GM12873 (cell line): ENCODE data around the gene IL22RA1.

ENCODE experiments used
- TF ChIP-seq, protein P1 (sequence below): IDR thresholded peaks from 2 replicates; pipeline ENCODE4 v1.5.1; 2012; ENCODE audit warnings: low read depth, mild to moderate bottlenecking, moderate library complexity, low read length, control low read depth; ENCODE audit not compliant: insufficient read depth; ENCODE audit errors: missing control alignments

IL22RA1 gene, protein sequence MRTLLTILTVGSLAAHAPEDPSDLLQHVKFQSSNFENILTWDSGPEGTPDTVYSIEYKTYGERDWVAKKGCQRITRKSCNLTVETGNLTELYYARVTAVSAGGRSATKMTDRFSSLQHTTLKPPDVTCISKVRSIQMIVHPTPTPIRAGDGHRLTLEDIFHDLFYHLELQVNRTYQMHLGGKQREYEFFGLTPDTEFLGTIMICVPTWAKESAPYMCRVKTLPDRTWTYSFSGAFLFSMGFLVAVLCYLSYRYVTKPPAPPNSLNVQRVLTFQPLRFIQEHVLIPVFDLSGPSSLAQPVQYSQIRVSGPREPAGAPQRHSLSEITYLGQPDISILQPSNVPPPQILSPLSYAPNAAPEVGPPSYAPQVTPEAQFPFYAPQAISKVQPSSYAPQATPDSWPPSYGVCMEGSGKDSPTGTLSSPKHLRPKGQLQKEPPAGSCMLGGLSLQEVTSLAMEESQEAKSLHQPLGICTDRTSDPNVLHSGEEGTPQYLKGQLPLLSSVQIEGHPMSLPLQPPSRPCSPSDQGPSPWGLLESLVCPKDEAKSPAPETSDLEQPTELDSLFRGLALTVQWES

DNA sequence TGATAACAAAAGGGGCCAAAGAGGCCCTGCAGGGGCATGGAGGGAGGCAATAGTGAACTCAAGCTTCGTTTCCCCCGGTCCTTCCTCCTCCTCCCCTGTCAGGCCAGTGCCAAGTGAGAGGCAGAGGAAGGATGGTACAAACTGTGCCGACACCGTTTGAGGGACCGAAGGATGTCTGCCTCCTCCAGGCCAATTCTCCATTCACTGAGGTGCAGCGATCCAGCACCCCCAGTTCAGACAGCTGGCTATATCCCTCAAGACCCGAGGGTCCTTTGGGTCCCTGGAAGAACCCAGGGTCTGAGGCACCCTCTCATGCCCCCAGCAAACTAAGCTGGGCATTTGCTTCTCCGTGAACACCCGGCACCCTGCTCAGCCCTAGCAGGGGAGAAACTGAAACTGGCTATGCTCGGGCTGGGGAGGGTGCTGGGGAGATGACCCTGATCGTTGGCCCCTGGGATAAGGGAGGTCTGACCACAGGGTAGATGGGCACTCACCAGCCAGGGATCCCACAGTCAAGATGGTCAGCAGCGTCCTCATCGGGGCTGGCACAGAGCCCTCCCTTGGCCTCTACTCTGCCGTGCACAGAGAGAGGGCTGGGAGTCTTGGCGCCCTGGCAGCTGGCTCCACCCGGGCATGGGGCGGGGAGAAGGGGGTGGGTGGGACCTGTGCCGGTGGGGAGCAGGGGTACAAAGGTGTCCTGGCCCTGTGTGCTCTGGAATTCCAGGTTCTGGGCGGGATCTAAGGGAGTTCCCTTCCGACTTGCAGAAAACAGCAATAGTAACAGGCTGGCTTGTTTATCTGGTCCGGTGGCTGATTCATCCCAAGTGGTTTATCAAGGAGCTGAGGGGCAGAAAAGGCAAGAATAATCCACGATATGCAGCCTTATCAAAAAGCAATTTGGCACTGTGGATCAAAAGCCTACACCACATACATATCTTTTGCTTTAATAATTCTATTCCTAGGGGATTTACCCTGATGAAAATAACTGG is at the start of gene IL22RA1:
TSS of gene IL22RA1 (minus strand) at position 595 of the 989 bp plus-strand sequence. CDS start at position 537, 58 bp downstream.
- TF ChIP-seq, protein P1, sequence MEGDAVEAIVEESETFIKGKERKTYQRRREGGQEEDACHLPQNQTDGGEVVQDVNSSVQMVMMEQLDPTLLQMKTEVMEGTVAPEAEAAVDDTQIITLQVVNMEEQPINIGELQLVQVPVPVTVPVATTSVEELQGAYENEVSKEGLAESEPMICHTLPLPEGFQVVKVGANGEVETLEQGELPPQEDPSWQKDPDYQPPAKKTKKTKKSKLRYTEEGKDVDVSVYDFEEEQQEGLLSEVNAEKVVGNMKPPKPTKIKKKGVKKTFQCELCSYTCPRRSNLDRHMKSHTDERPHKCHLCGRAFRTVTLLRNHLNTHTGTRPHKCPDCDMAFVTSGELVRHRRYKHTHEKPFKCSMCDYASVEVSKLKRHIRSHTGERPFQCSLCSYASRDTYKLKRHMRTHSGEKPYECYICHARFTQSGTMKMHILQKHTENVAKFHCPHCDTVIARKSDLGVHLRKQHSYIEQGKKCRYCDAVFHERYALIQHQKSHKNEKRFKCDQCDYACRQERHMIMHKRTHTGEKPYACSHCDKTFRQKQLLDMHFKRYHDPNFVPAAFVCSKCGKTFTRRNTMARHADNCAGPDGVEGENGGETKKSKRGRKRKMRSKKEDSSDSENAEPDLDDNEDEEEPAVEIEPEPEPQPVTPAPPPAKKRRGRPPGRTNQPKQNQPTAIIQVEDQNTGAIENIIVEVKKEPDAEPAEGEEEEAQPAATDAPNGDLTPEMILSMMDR = no peak

DNA sequence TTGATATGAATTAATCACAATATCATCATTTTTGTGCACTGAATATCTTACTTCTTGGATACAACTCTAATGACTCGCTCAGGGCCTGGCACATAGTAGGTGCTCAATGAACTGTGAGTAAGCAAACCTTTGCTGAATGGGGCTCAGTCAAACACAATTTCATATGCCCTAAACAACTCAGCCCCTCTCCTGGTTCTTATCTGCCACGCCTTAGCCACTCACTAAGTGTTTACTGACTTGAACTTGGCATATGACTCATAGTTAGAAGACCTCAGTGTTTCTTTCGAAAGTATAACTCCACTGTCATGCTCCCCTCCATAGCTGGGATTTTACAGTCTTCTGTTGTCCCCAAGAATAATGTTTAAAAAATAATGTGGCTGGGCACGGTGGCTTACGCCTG is 48.9 kb upstream of the IL22RA1 start:
- TF ChIP-seq, protein P1 = no peak

DNA sequence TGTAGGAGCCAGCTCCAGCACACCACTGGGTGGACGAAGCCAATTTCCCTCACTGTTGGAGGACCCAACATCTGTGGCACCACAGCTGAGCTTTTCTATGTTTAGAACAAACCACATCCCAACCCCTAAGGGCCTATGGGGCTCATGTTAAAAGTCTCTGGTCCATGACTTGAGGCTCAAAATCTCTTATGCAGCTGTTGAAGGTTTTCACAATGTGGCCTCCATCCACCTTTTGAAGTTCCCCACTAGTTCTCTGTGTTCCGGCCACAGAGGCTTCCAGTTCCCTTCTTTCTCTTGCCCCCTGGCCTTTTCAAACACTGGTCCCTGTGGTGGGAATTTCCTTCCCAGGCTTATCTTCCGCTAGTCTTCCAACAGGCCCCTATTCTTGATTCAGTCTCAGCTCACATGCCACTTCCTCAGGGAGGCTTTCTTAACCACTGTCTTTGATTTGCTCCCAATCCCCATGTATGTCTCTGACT is 48.1 kb upstream of the IL22RA1 start:
- TF ChIP-seq, protein P1 = no peak

DNA sequence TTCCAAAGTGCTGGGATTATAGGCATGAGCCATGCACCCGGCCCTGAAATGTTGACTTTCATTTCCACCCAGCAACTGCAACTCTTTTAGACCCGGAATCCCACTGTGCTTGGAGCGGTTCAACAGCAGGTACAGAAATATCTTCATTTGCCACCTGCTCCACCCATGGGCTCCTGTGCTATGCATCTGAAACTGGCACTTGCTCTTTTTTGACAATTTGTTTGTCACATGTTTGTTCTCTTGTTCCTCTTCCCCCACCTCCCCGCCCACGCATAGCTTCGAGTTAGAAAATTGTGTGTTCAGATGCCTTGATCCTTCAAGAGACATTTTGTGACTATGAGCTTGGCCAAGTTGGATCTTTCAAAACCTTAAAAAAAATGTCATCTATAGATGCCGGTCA is 46.6 kb upstream of the IL22RA1 start:
- TF ChIP-seq, protein P1 = no peak

DNA sequence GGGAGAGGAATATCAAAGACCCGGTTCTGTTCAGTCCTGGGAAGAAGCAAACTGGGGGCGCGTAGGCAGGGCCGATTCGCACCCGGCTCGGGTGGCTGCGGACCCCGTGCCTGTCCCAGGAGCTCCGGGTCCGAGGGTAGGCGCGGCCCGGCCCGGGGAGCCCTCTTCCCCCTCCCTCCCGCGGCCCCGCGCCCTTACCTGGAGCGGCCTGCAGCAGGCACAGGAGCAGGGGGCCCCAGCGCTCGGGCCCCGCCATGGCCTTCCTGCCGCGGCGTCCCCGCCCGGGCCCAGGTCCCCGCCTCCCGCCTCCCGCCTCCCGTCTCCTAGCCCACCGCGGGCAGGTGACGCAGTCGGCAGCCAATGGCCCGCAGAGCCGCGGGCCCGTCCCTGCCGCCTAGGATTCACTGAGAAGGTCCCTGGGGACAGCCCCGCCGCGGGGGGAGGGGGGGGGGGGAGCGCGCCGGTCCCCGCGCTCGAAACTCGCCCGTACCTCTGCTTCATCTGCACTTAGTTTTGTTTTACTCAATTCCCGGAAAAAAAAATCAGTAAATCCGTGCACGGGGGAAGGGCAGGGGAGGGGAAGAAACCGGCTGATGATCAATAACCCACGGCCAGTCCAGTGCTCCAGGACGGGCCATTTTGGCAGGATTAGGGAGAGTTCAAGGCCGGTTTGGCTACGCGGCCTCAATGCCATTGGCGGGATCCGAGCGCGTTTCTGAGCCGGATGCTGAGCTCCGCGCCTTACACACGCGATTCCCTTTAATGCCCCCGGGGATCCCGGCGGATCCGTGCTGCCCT is 44.3 kb upstream of the IL22RA1 start, which contains the start of gene IFNLR1:
TSS of gene IFNLR1 (minus strand) at position 297 of the 798 bp plus-strand sequence. CDS start at position 256, 41 bp downstream.
- TF ChIP-seq, protein P1 = no peak

DNA sequence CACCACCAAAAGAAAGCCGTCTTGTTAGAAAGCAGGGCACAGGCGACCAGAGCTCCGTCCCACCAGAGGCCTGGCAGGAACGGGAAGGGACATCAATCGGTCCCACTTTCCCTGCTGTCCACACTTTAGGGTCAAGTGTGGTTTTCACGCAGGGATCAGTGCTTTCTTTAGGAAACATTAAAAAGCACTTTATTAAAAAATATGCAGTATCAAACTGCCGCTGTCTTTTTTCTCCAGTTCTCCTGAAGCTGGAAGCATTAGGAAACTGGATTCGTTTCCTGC is 43.7 kb upstream of the IL22RA1 start:
- TF ChIP-seq, protein P1 = no peak
